Measurements from ENCODE around the gene RAD51D. TPM values are rescaled to one million over a fixed set of nuclear protein-coding genes. Genes with fewer than 3 reads are reported as not detected.

The RAD51D gene
- total RNA-seq, 3 donors from 2014 or later (not counting 1 experiment from before 2014, with no cell fraction given), result 15.4 to 27.0 (median 22.7) TPM

GRCh38 chr17:35166526-35166925 is 46.9 kb upstream of the RAD51D start:
- Mint-ChIP-seq H3K27ac (no peak overlapping the region), H3K9me3 (no peaks in the 10 kb centered on the region), H3K4me3 (no peak overlapping the region), H3K27me3 (ENCODE audit: low read depth in 2 of 2) (no peaks in the 10 kb centered on the region), H3K4me1 (peaks cover 17 to 24% of the 10 kb centered on the region in 2 donors), H3K36me3 (no peaks in the 10 kb centered on the region)
- 74% methylated on average over 5 of the region's 5 CpGs for WGBS (ENCODE audit: insufficient coverage)
- DNase-seq, result peak in 1 of 2 donors; percentile 7
- no peak for TF ChIP-seq CTCF (IDR thresholded peaks at IDR 0.05)
- Histone ChIP-seq H3K27ac (ENCODE audit: low read length) (no peak overlapping the region), H3K36me3 (ENCODE audit: control insufficient read depth, insufficient read depth, low read length) (no peaks in the 10 kb centered on the region), H3K4me1 (ENCODE audit: control insufficient read depth, insufficient read depth, low read length) (peaks cover 21% of the 10 kb centered on the region), H3K27me3 (ENCODE audit: control insufficient read depth, insufficient read depth, low read length) (no peaks in the 10 kb centered on the region), H3K9me3 (ENCODE audit: control insufficient read depth, insufficient read depth, low read length) (no peaks in the 10 kb centered on the region), H3K4me3 (ENCODE audit: low read length) (no peak overlapping the region)
- no peak for ATAC-seq
- intact Hi-C loops (cut with micrococcal nuclease), result no loop called here

GRCh38 chr17:35164716-35165115 is 45.1 kb upstream of the RAD51D start:
- no peaks in the 10 kb centered on the region for H3K9me3 ChIP-seq (ENCODE audit: control insufficient read depth, insufficient read depth, low read length)
- DNase-seq (no peak), ATAC-seq (no peak)
- H3K4me1 Mint-ChIP-seq, result peaks cover 31 to 37% of the 10 kb centered on the region in 2 donors
- H3K27me3 Mint-ChIP-seq (ENCODE audit: low read depth in 2 of 2), result no peaks in the 10 kb centered on the region
- no peak overlapping the region for H3K4me3 Mint-ChIP-seq
- no peak overlapping the region for H3K27ac ChIP-seq (ENCODE audit: low read length)
- H3K27ac Mint-ChIP-seq, result peak overlapping the region in 1 of 2 donors; percentile 40
- H3K4me3 ChIP-seq (ENCODE audit: low read length), result no peak overlapping the region
- no peak for TF ChIP-seq CTCF (IDR thresholded peaks at IDR 0.05)
- peaks cover 33% of the 10 kb centered on the region for H3K4me1 ChIP-seq (ENCODE audit: control insufficient read depth, insufficient read depth, low read length)
- H3K36me3 ChIP-seq (ENCODE audit: control insufficient read depth, insufficient read depth, low read length), result no peaks in the 10 kb centered on the region
- intact Hi-C loops (cut with micrococcal nuclease), result loop anchor here (5.0 kb wide), 2 partner anchors 268 to 283 kb away; partner anchors contain the start of genes SLFN12 and SLFN13
- WGBS (ENCODE audit: insufficient coverage), result 85% methylated on average over 5 of the region's 5 CpGs
- H3K27me3 ChIP-seq (ENCODE audit: control insufficient read depth, insufficient read depth, low read length), result no peaks in the 10 kb centered on the region
- no peaks in the 10 kb centered on the region for H3K9me3 Mint-ChIP-seq
- H3K36me3 Mint-ChIP-seq, result no peaks in the 10 kb centered on the region

- ATAC-seq, result no peak
- H3K4me3 Mint-ChIP-seq, result no peak overlapping the region
- no peaks in the 10 kb centered on the region for H3K36me3 Mint-ChIP-seq
- H3K9me3 Mint-ChIP-seq, result no peaks in the 10 kb centered on the region
- Histone ChIP-seq H3K4me1 (ENCODE audit: control insufficient read depth, insufficient read depth, low read length) (peaks cover 40% of the 10 kb centered on the region), H3K4me3 (ENCODE audit: low read length) (no peak overlapping the region), H3K27me3 (ENCODE audit: control insufficient read depth, insufficient read depth, low read length) (no peaks in the 10 kb centered on the region), H3K9me3 (ENCODE audit: control insufficient read depth, insufficient read depth, low read length) (no peaks in the 10 kb centered on the region), H3K36me3 (ENCODE audit: control insufficient read depth, insufficient read depth, low read length) (no peaks in the 10 kb centered on the region), H3K27ac (ENCODE audit: low read length) (no peak overlapping the region)
- peak overlapping the region in 1 of 2 donors; percentile 87 for H3K27ac Mint-ChIP-seq
- 97% methylated on average over 7 of the region's 7 CpGs for WGBS (ENCODE audit: insufficient coverage)
- H3K27me3 Mint-ChIP-seq (ENCODE audit: low read depth in 2 of 2), result no peaks in the 10 kb centered on the region
- TF ChIP-seq CTCF (IDR thresholded peaks at IDR 0.05), result no peak
- intact Hi-C loops (cut with micrococcal nuclease), result loop anchor here (5.0 kb wide), 2 partner anchors 268 to 283 kb away; partner anchors contain the start of genes SLFN12 and SLFN13
- peaks cover 37 to 43% of the 10 kb centered on the region in 2 donors for H3K4me1 Mint-ChIP-seq
- DNase-seq, result no peak
Measured at GRCh38 chr17:35163886-35164285, 44.2 kb upstream of the RAD51D start.

GRCh38 chr17:35162755-35163154 is 43.1 kb upstream of the RAD51D start:
- H3K9me3 Mint-ChIP-seq, result no peaks in the 10 kb centered on the region
- H3K36me3 Mint-ChIP-seq, result no peaks in the 10 kb centered on the region
- no peak for DNase-seq
- ATAC-seq, result no peak
- no peaks in the 10 kb centered on the region for H3K9me3 ChIP-seq (ENCODE audit: control insufficient read depth, insufficient read depth, low read length)
- intact Hi-C loops (cut with micrococcal nuclease), result loop anchor here (5.0 kb wide), 2 partner anchors 270 to 285 kb away; partner anchors contain the start of genes SLFN12 and SLFN13
- H3K4me3 ChIP-seq (ENCODE audit: low read length), result no peak overlapping the region
- peak overlapping the region; percentile 84 to 87 for H3K27ac Mint-ChIP-seq
- 95% methylated on average over 4 of the region's 4 CpGs for WGBS (ENCODE audit: insufficient coverage)
- H3K27me3 ChIP-seq (ENCODE audit: control insufficient read depth, insufficient read depth, low read length), result no peaks in the 10 kb centered on the region
- TF ChIP-seq CTCF (IDR thresholded peaks at IDR 0.05), result no peak
- no peaks in the 10 kb centered on the region for H3K36me3 ChIP-seq (ENCODE audit: control insufficient read depth, insufficient read depth, low read length)
- peaks cover 37 to 43% of the 10 kb centered on the region in 2 donors for H3K4me1 Mint-ChIP-seq
- peaks cover 40% of the 10 kb centered on the region for H3K4me1 ChIP-seq (ENCODE audit: control insufficient read depth, insufficient read depth, low read length)
- H3K27ac ChIP-seq (ENCODE audit: low read length), result peak overlapping the region; percentile 85
- no peaks in the 10 kb centered on the region for H3K27me3 Mint-ChIP-seq (ENCODE audit: low read depth in 2 of 2)
- H3K4me3 Mint-ChIP-seq, result peak overlapping the region; percentile 10
